HepG2 (cell line): ENCODE results near the gene CST11. TPM values are rescaled to one million over a fixed set of nuclear protein-coding genes. Genes with fewer than 3 reads are reported as not detected.

Experiments
- CHD4 ChIP-seq: fragments of 200-600 bp; sonication (generic); IDR thresholded peaks from 2 replicates; pipeline ENCODE4 v1.7.0; 2017; ENCODE audit warnings: mild to moderate bottlenecking, low read length, borderline replicate concordance
- KAT8 ChIP-seq: IDR thresholded peaks from 2 replicates; pipeline ENCODE4 v1.6.1; 2016; ENCODE audit warnings: missing genetic modification reagents, missing compliant biosample characterization
- MIXL1 ChIP-seq: IDR thresholded peaks from 2 replicates; pipeline ENCODE4 v1.6.1; 2016
- PHF5A ChIP-seq: IDR thresholded peaks from one replicate; pipeline ENCODE4 v1.6.1; 2018; ENCODE audit warnings: low read depth, missing genetic modification reagents; ENCODE audit not compliant: unreplicated experiment
- SIN3B ChIP-seq: fragments of 150-350 bp; IDR thresholded peaks from 2 replicates; pipeline ENCODE4 v1.6.1; 2014; ENCODE audit warnings: low read length
- TBX3 ChIP-seq: fragments of 450-650 bp; IDR thresholded peaks from 2 replicates; pipeline ENCODE4 v1.6.1; 2017; ENCODE audit warnings: antibody characterized with exemption, mild to moderate bottlenecking, inconsistent platforms, borderline replicate concordance
- ZFYVE20 ChIP-seq: sonication (generic); formaldehyde crosslinking; IDR thresholded peaks from 2 replicates; pipeline ENCODE4 v1.8.0; 2023; ENCODE audit warnings: low read depth, mild to moderate bottlenecking, moderate library complexity, missing genetic modification reagents, borderline replicate concordance
- ZKSCAN8 ChIP-seq: IDR thresholded peaks from 2 replicates; pipeline ENCODE4 v1.6.1; 2016; ENCODE audit warnings: borderline replicate concordance, missing genetic modification reagents, missing compliant biosample characterization
- ZNF205 ChIP-seq: IDR thresholded peaks from 2 replicates; pipeline ENCODE4 v1.6.1; 2018; ENCODE audit warnings: missing biosample characterization, missing genetic modification reagents
- ZNF660 ChIP-seq: sonication (generic); formaldehyde crosslinking; IDR thresholded peaks from 2 replicates; pipeline ENCODE4 v1.5.1; 2020; ENCODE audit warnings: mild to moderate bottlenecking, low read depth, missing genetic modification reagents, borderline replicate concordance
- ZNF7 ChIP-seq: IDR thresholded peaks from 2 replicates; pipeline ENCODE4 v1.6.1; 2016; ENCODE audit warnings: missing biosample characterization, missing genetic modification reagents
- ZNF713 ChIP-seq: sonication (generic); formaldehyde crosslinking; IDR thresholded peaks from 2 replicates; pipeline ENCODE4 v1.4.0; 2020; ENCODE audit warnings: mild to moderate bottlenecking, missing genetic modification reagents
- ZZZ3 ChIP-seq: sonication (generic); formaldehyde crosslinking; IDR thresholded peaks from 2 replicates; pipeline ENCODE4 v1.4.0; 2020; ENCODE audit warnings: missing genetic modification reagents, mild to moderate bottlenecking, borderline replicate concordance
- polyA plus RNA-seq, 8 experiments: library from polyadenylated mRNA; depleted of rRNA in 3 of 8; stranded (reverse) in 7 of 8; unstranded in 1 of 8; fragments of >200 nt; fragmentation: Illumina TruSeq in 4 of 8; extraction: Trizol in 4 of 8; gene quantifications; 2 replicates each; pipeline versions ENCODE4 v1.2.1 to v1.2.3, GENCODE V29; 2011 to 2016; ENCODE audit warnings: low read depth in 4 of 8, missing spikeins in 1 of 8, mixed read lengths in 1 of 8; ENCODE audit not compliant: insufficient read depth in 1 of 8
- total RNA-seq, 5 experiments: library from RNA; depleted of rRNA; stranded (reverse); fragments of >200 nt; fragmentation: Illumina TruSeq; extraction: Trizol; gene quantifications; 2 replicates each; pipeline ENCODE4 v1.2.3, GENCODE V29; 2016; ENCODE audit warnings: low read depth in 1 of 5
- TF ChIP-seq, protein P1 (sequence below): sonication (generic); formaldehyde crosslinking; IDR thresholded peaks from 2 replicates; pipeline ENCODE4 v1.4.0; 2020; ENCODE audit warnings: missing genetic modification reagents, borderline replicate concordance
- TF ChIP-seq, protein P2 (sequence below): sonication (generic); formaldehyde crosslinking; IDR thresholded peaks from 2 replicates; pipeline ENCODE4 v1.4.0; 2020; ENCODE audit warnings: missing genetic modification reagents

Gene CST11
- total and polyA plus RNA-seq, 2 of the 13 experiments (the other 11 are each of a cell fraction or from before 2014, with no cell fraction given) = not detected

DNA sequence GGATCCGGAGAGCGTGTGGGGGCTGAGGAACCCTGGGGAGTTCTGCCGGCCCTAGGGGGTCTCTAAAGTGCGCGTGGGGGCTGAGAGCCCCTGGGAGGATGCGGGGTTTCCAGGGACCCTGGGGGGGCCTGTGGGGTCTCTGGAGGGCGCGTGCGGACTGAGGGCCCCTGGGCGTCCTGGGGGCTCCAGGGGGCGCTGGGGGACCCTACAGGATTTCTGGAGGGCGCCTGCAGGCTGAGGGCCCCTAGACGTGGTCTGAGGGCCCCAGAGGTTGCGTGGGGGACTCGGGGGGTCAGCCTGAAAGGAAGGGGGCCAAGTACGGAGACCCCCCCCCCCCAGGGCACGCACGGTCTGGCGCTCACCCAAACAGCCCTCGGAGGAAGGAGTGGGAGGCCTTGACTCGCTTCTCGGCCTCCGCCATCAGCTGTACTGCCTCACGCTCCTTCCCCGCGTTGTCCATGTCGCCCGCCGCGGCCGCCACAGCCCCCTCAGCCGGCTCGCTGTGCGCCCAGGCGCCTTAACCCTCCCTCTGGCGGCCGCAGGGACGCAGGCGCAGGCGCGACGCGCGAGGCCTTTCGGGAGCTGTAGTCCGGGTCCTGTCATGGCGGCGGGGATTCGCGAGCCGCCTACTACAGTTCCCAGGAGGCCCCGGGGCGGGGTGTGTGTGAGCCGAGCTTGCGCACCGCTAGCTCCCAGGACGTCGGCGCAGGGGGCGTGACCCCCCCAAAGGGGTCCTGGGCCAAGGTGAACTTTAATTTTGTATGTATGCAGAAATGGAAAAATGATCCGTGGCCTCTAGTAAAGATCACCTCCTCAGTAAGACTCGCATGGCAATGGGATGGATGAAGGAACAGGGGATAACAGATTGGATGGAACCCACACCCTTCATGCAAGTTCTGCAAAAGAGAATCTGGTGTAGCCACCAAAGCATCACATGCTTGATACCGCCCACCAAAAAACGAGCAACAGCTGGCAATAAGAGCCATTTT, 31.4 kb downstream of the CST11 start, which contains the start of gene NAPB (continued):
- TF ChIP-seq ZNF713 (CRISPR knock-in tag) (no peak), PHF5A (peak; percentile 86), ZZZ3 (no peak), KAT8 (CRISPR knock-in tag) (peak; percentile 93), CHD4 (no peak), MIXL1 (CRISPR knock-in tag) (0 out of 2 replicates have a peak, but pooled peaks have one; percentile 45), ZKSCAN8 (CRISPR knock-in tag) (peak; percentile 73; the same call in 1 of the 2 replicates), TBX3 (no peak), ZFYVE20 (no peak), ZNF205 (CRISPR knock-in tag) (0 out of 2 replicates have a peak, but pooled peaks have one; percentile 78), SIN3B (peak; percentile 57; the same call in 1 of the 2 replicates), ZNF660 (CRISPR knock-in tag) (no peak), ZNF7 (CRISPR knock-in tag) (no peak)
- TF ChIP-seq, protein P1, sequence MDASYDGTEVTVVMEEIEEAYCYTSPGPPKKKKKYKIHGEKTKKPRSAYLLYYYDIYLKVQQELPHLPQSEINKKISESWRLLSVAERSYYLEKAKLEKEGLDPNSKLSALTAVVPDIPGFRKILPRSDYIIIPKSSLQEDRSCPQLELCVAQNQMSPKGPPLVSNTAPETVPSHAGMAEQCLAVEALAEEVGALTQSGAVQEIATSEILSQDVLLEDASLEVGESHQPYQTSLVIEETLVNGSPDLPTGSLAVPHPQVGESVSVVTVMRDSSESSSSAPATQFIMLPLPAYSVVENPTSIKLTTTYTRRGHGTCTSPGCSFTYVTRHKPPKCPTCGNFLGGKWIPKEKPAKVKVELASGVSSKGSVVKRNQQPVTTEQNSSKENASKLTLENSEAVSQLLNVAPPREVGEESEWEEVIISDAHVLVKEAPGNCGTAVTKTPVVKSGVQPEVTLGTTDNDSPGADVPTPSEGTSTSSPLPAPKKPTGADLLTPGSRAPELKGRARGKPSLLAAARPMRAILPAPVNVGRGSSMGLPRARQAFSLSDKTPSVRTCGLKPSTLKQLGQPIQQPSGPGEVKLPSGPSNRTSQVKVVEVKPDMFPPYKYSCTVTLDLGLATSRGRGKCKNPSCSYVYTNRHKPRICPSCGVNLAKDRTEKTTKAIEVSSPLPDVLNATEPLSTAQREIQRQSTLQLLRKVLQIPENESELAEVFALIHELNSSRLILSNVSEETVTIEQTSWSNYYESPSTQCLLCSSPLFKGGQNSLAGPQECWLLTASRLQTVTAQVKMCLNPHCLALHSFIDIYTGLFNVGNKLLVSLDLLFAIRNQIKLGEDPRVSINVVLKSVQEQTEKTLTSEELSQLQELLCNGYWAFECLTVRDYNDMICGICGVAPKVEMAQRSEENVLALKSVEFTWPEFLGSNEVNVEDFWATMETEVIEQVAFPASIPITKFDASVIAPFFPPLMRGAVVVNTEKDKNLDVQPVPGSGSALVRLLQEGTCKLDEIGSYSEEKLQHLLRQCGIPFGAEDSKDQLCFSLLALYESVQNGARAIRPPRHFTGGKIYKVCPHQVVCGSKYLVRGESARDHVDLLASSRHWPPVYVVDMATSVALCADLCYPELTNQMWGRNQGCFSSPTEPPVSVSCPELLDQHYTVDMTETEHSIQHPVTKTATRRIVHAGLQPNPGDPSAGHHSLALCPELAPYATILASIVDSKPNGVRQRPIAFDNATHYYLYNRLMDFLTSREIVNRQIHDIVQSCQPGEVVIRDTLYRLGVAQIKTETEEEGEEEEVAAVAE (CRISPR knock-in tag) = no peak
- TF ChIP-seq, protein P2, sequence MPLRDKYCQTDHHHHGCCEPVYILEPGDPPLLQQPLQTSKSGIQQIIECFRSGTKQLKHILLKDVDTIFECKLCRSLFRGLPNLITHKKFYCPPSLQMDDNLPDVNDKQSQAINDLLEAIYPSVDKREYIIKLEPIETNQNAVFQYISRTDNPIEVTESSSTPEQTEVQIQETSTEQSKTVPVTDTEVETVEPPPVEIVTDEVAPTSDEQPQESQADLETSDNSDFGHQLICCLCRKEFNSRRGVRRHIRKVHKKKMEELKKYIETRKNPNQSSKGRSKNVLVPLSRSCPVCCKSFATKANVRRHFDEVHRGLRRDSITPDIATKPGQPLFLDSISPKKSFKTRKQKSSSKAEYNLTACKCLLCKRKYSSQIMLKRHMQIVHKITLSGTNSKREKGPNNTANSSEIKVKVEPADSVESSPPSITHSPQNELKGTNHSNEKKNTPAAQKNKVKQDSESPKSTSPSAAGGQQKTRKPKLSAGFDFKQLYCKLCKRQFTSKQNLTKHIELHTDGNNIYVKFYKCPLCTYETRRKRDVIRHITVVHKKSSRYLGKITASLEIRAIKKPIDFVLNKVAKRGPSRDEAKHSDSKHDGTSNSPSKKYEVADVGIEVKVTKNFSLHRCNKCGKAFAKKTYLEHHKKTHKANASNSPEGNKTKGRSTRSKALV (CRISPR knock-in tag) = peak; percentile 92
